GM18517 (cell line): ENCODE results near the gene AKAP8.
"Not testable (repeated sequence)": the region's sequence is repeated elsewhere in the genome, so short reads cannot be mapped to it uniquely, and the experiment has no call there.

ENCODE experiments used
- ATAC-seq: cut with Tn5 transposase; IDR thresholded peaks from one replicate; pipeline ENCODE4 v1.9.1; 2021; ENCODE audit warnings: mild to moderate bottlenecking, moderate library complexity; ENCODE audit not compliant: unreplicated experiment

The AKAP8 gene

GRCh38 chr19:15379083-15379998 is at the start of gene AKAP8:
Gene AKAP8, minus strand, starts transcription at chr19:15379787. Its CDS starts 56 bp downstream, at chr19:15379731.
- peak; percentile 67 for ATAC-seq

GRCh38 chr19:15427991-15428471 is 48.4 kb upstream of the AKAP8 start:
- no peak for ATAC-seq

GRCh38 chr19:15427350-15427700 is 47.7 kb upstream of the AKAP8 start:
- ATAC-seq = no peak

- ATAC-seq = no peak
These were observed 47.1 kb upstream of the AKAP8 start for GRCh38 chr19:15426485-15427349.

- ATAC-seq = no peak
These were observed 45.8 kb upstream of the AKAP8 start for GRCh38 chr19:15425321-15425950.

GRCh38 chr19:15424692-15425272 is 45.2 kb upstream of the AKAP8 start:
- no peak for ATAC-seq

GRCh38 chr19:15424121-15424520 is 44.5 kb upstream of the AKAP8 start:
- ATAC-seq = no peak

GRCh38 chr19:15423130-15423529 is 43.5 kb upstream of the AKAP8 start:
- no peak for ATAC-seq

GRCh38 chr19:15422296-15423075 is 42.9 kb upstream of the AKAP8 start:
- ATAC-seq = no peak

- no peak for ATAC-seq
These were observed 42.2 kb upstream of the AKAP8 start for GRCh38 chr19:15421721-15422260.

GRCh38 chr19:15421136-15421695 is 41.6 kb upstream of the AKAP8 start:
- no peak for ATAC-seq

- no peak for ATAC-seq
These were observed 39.9 kb upstream of the AKAP8 start for GRCh38 chr19:15419413-15420025.

- peak; percentile 97 for ATAC-seq
These were observed 39.2 kb upstream of the AKAP8 start, which contains the start of gene AKAP8L for GRCh38 chr19:15418579-15419412. Gene AKAP8L, minus strand, starts transcription at chr19:15418988. Its CDS starts 65 bp downstream, at chr19:15418923.

- ATAC-seq = no peak
These were observed 38.6 kb upstream of the AKAP8 start for GRCh38 chr19:15418231-15418578.

- ATAC-seq = no peak
These were observed 38.1 kb upstream of the AKAP8 start for GRCh38 chr19:15417699-15418098.

GRCh38 chr19:15412832-15413231 is 33.2 kb upstream of the AKAP8 start:
- no peak for ATAC-seq

- ATAC-seq = not testable (repeated sequence)
These were observed 31.8 kb upstream of the AKAP8 start for GRCh38 chr19:15411351-15411750.

GRCh38 chr19:15404780-15405211 is 25.2 kb upstream of the AKAP8 start:
- ATAC-seq = no peak
